ENCODE results near the gene NRSN1. TPM values are rescaled to one million over a fixed set of nuclear protein-coding genes. Genes with fewer than 3 reads are reported as not detected.

NRSN1 gene
- total and polyA plus RNA-seq, 2 of the 13 experiments (the other 11 are each of a cell fraction or from before 2014, with no cell fraction given): not detected

DNA sequence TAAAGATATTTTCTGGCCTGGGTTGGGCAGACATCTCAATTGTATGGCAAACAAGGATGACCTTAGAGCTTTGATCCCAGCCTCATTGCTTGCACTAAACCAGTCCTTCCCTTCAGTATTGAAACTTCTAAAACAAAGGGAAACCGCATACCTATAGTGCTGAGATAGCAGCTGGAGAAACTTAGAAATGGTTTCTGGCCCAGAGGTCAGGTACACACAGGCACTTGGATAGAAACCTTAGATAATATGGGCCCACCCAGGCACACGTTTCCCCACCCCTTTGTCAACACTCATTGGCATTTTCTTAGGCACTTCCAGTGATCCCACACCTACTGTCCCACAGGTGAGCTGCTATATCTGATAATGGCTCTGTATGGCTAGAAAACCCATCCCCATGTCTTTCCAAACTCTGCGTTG lies 22.1 kb downstream of the NRSN1 start (continued):
- TF ChIP-seq ASH2L (IDR thresholded peaks at IDR 0.05; ENCODE audit: insufficient read length, low read depth, low read length): peak; percentile 85
- peak; percentile 92 for TF ChIP-seq TEAD3 (CRISPR knock-in tag; optimal IDR thresholded peaks at IDR 0.05; ENCODE audit: borderline replicate concordance)
- peak; percentile 85 for TF ChIP-seq MIER2 (CRISPR knock-in tag; IDR thresholded peaks at IDR 0.05)
- TF ChIP-seq, protein P1, sequence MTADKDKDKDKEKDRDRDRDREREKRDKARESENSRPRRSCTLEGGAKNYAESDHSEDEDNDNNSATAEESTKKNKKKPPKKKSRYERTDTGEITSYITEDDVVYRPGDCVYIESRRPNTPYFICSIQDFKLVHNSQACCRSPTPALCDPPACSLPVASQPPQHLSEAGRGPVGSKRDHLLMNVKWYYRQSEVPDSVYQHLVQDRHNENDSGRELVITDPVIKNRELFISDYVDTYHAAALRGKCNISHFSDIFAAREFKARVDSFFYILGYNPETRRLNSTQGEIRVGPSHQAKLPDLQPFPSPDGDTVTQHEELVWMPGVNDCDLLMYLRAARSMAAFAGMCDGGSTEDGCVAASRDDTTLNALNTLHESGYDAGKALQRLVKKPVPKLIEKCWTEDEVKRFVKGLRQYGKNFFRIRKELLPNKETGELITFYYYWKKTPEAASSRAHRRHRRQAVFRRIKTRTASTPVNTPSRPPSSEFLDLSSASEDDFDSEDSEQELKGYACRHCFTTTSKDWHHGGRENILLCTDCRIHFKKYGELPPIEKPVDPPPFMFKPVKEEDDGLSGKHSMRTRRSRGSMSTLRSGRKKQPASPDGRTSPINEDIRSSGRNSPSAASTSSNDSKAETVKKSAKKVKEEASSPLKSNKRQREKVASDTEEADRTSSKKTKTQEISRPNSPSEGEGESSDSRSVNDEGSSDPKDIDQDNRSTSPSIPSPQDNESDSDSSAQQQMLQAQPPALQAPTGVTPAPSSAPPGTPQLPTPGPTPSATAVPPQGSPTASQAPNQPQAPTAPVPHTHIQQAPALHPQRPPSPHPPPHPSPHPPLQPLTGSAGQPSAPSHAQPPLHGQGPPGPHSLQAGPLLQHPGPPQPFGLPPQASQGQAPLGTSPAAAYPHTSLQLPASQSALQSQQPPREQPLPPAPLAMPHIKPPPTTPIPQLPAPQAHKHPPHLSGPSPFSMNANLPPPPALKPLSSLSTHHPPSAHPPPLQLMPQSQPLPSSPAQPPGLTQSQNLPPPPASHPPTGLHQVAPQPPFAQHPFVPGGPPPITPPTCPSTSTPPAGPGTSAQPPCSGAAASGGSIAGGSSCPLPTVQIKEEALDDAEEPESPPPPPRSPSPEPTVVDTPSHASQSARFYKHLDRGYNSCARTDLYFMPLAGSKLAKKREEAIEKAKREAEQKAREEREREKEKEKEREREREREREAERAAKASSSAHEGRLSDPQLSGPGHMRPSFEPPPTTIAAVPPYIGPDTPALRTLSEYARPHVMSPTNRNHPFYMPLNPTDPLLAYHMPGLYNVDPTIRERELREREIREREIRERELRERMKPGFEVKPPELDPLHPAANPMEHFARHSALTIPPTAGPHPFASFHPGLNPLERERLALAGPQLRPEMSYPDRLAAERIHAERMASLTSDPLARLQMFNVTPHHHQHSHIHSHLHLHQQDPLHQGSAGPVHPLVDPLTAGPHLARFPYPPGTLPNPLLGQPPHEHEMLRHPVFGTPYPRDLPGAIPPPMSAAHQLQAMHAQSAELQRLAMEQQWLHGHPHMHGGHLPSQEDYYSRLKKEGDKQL (CRISPR knock-in tag; IDR thresholded peaks at IDR 0.05; ENCODE audit: low read depth): peak; percentile 89
- TF ChIP-seq ZNF614 (CRISPR knock-in tag; IDR thresholded peaks at IDR 0.05; ENCODE audit: borderline replicate concordance): peak; percentile 47; the same call in 1 of the 2 replicates
- no peak for TF ChIP-seq ZNF101 (CRISPR knock-in tag; IDR thresholded peaks at IDR 0.05; ENCODE audit: borderline replicate concordance, low read depth)
- TF ChIP-seq POLR2G (IDR thresholded peaks at IDR 0.05; ENCODE audit: low read depth, low read length): no peak
- TF ChIP-seq SMYD3 (CRISPR knock-in tag; IDR thresholded peaks at IDR 0.05): no peak
- TF ChIP-seq HDAC2 (CRISPR knock-in tag; IDR thresholded peaks at IDR 0.05): peak; percentile 89
- TF ChIP-seq TBX3 (IDR thresholded peaks at IDR 0.05; ENCODE audit: borderline replicate concordance): peak; percentile 82
- TF ChIP-seq ZNF7 (CRISPR knock-in tag; IDR thresholded peaks at IDR 0.05): 0 out of 2 replicates have a peak, but pooled peaks have one; percentile 36
- TF ChIP-seq SKI (IDR thresholded peaks at IDR 0.05; ENCODE audit: partially characterized antibody): peak; percentile 94
- TF ChIP-seq SMAD9 (CRISPR knock-in tag; IDR thresholded peaks at IDR 0.05): no peak
- peak; percentile 94 for TF ChIP-seq NCOA2 (CRISPR knock-in tag; IDR thresholded peaks at IDR 0.05)
- TF ChIP-seq, protein P2, sequence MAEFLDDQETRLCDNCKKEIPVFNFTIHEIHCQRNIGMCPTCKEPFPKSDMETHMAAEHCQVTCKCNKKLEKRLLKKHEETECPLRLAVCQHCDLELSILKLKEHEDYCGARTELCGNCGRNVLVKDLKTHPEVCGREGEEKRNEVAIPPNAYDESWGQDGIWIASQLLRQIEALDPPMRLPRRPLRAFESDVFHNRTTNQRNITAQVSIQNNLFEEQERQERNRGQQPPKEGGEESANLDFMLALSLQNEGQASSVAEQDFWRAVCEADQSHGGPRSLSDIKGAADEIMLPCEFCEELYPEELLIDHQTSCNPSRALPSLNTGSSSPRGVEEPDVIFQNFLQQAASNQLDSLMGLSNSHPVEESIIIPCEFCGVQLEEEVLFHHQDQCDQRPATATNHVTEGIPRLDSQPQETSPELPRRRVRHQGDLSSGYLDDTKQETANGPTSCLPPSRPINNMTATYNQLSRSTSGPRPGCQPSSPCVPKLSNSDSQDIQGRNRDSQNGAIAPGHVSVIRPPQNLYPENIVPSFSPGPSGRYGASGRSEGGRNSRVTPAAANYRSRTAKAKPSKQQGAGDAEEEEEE (CRISPR knock-in tag; IDR thresholded peaks at IDR 0.05; ENCODE audit: borderline replicate concordance): no peak
- TF ChIP-seq TARDBP (CRISPR knock-in tag; IDR thresholded peaks at IDR 0.05): peak; percentile 85; the same call in 1 of the 2 replicates
- peak; percentile 55; the same call in 1 of the 2 replicates for TF ChIP-seq KDM4B (CRISPR knock-in tag; IDR thresholded peaks at IDR 0.05)
- TF ChIP-seq MYNN (CRISPR knock-in tag; IDR thresholded peaks at IDR 0.05; ENCODE audit: low read depth): no peak
- TF ChIP-seq, protein P3, sequence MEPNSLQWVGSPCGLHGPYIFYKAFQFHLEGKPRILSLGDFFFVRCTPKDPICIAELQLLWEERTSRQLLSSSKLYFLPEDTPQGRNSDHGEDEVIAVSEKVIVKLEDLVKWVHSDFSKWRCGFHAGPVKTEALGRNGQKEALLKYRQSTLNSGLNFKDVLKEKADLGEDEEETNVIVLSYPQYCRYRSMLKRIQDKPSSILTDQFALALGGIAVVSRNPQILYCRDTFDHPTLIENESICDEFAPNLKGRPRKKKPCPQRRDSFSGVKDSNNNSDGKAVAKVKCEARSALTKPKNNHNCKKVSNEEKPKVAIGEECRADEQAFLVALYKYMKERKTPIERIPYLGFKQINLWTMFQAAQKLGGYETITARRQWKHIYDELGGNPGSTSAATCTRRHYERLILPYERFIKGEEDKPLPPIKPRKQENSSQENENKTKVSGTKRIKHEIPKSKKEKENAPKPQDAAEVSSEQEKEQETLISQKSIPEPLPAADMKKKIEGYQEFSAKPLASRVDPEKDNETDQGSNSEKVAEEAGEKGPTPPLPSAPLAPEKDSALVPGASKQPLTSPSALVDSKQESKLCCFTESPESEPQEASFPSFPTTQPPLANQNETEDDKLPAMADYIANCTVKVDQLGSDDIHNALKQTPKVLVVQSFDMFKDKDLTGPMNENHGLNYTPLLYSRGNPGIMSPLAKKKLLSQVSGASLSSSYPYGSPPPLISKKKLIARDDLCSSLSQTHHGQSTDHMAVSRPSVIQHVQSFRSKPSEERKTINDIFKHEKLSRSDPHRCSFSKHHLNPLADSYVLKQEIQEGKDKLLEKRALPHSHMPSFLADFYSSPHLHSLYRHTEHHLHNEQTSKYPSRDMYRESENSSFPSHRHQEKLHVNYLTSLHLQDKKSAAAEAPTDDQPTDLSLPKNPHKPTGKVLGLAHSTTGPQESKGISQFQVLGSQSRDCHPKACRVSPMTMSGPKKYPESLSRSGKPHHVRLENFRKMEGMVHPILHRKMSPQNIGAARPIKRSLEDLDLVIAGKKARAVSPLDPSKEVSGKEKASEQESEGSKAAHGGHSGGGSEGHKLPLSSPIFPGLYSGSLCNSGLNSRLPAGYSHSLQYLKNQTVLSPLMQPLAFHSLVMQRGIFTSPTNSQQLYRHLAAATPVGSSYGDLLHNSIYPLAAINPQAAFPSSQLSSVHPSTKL (CRISPR knock-in tag; IDR thresholded peaks at IDR 0.05): peak; percentile 98
- peak; percentile 89 for TF ChIP-seq HMG20B (CRISPR knock-in tag; conservative IDR thresholded peaks at IDR 0.05)
